Body of pancreas (tissue), 4 donors: ENCODE measurements around the gene IKZF4.

Source experiments
- POLR2A ChIP-seq, 3 donors: fragments of 450-650 bp; IDR thresholded peaks; one replicate each; pipeline ENCODE4 v1.6.1; 2016; ENCODE audit warnings: antibody characterized with exemption in 3 of 3, mild to moderate bottlenecking in 2 of 3
- TF ChIP-seq, protein P1 (sequence below), 7 experiments: fragments of 450-650 bp in 4 of 7; fragments of 200-600 bp in 3 of 7; sonication (generic) in 3 of 7; IDR thresholded peaks; one replicate each; pipeline ENCODE4 v1.5.1; 2016 to 2019; ENCODE audit warnings: antibody characterized with exemption in 7 of 7

DNA sequence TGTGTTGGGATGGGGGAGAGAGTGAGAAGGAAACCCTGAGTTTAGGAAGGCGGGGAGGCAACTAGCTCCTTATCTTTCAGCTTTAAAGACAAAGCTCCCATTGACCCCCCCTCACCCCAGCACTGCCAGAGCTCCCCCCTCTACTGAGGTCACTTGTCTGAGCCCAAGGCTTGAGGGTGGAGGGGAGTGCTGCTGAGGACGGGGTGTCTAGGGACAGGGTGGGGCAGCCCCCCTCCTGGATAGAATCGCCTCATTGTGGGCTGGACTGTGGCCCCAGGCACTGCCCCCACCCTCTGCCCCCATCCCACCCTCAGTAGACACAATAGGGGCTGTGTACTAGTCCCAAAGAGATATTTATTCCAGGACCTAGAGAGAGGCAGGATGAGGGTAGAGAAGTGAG is 62.1 kb downstream of the IKZF4 start:
- TF ChIP-seq, protein P1, sequence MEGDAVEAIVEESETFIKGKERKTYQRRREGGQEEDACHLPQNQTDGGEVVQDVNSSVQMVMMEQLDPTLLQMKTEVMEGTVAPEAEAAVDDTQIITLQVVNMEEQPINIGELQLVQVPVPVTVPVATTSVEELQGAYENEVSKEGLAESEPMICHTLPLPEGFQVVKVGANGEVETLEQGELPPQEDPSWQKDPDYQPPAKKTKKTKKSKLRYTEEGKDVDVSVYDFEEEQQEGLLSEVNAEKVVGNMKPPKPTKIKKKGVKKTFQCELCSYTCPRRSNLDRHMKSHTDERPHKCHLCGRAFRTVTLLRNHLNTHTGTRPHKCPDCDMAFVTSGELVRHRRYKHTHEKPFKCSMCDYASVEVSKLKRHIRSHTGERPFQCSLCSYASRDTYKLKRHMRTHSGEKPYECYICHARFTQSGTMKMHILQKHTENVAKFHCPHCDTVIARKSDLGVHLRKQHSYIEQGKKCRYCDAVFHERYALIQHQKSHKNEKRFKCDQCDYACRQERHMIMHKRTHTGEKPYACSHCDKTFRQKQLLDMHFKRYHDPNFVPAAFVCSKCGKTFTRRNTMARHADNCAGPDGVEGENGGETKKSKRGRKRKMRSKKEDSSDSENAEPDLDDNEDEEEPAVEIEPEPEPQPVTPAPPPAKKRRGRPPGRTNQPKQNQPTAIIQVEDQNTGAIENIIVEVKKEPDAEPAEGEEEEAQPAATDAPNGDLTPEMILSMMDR (IDR thresholded peaks at IDR 0.05): no peak
- TF ChIP-seq POLR2A (IDR thresholded peaks at IDR 0.05): no peak
